Activated CD4-positive, alpha-beta memory T cell treated with anti-CD3 and anti-CD28 coated beads for 36 hours (primary cell): ENCODE data around the gene ISOC2. TPM values are rescaled to one million over a fixed set of nuclear protein-coding genes. Genes with fewer than 3 reads are reported as not detected.
"Not testable (repeated sequence)": the region's sequence is repeated elsewhere in the genome, so short reads cannot be mapped to it uniquely, and the experiment has no call there.

Experiments
- CTCF ChIA-PET: fragments of 350-600 bp; sonication (Branson Sonifier 250); formaldehyde crosslinking; loops from one replicate; lab custom pipeline; 2021; ENCODE audit warnings: antibody characterized with exemption, inconsistent platforms; lab: Charles Lee
- POLR2A ChIA-PET: fragments of 350-600 bp; sonication (Branson Sonifier 250); formaldehyde crosslinking; loops from one replicate; lab custom pipeline; 2021; ENCODE audit warnings: antibody characterized with exemption; lab: Charles Lee
- DNase-seq: peaks from one replicate; pipeline ENCODE4 v3.0.0-alpha.2; 2020
- H3K27ac Mint-ChIP-seq: one replicate; pipeline ENCODE4 v1.8.0; 2021; ENCODE audit warnings: mixed read lengths
- H3K27me3 Mint-ChIP-seq: one replicate; pipeline ENCODE4 v1.8.0; 2021; ENCODE audit warnings: mixed read lengths
- H3K36me3 Mint-ChIP-seq: one replicate; pipeline ENCODE4 v1.8.0; 2021; ENCODE audit warnings: mixed read lengths
- H3K4me1 Mint-ChIP-seq: one replicate; pipeline ENCODE4 v1.8.0; 2021; ENCODE audit warnings: low read depth, mixed read lengths
- H3K4me3 Mint-ChIP-seq: one replicate; pipeline ENCODE4 v1.8.0; 2021; ENCODE audit warnings: mild to moderate bottlenecking, mixed read lengths
- H3K9me3 Mint-ChIP-seq: one replicate; pipeline ENCODE4 v1.8.0; 2021; ENCODE audit warnings: mixed read lengths
- intact Hi-C: fragments of 100-400 bp; cut with micrococcal nuclease; formaldehyde crosslinking; loops from one replicate; pipeline ENCODE4 v1.15.1; 2023
- total RNA-seq, 2 experiments: library from RNA; stranded (reverse); gene quantifications; one replicate each; pipeline ENCODE4 v1.2.3, GENCODE V29; 2021

ISOC2 gene
- total RNA-seq, 2 experiments from 2014 or later, result 24.6 to 24.7 TPM

GRCh38 chr19:55452749-55453346 is 8.6 kb downstream of the ISOC2 start:
- H3K9me3 Mint-ChIP-seq, result no peaks in the 10 kb centered on the region
- peaks cover 7% of the 10 kb centered on the region for H3K4me1 Mint-ChIP-seq
- ChIA-PET CTCF (interaction anchor here (0.6 to 3.3 kb wide), 3 partner anchors 15 to 152 kb away, joined by 3 to 14 read pairs (median 12); no protein-coding TSS in a partner anchor), POLR2A (no interaction called here)
- peaks cover 4% of the 10 kb centered on the region for H3K36me3 Mint-ChIP-seq
- intact Hi-C loops, result no loop called here
- H3K27me3 Mint-ChIP-seq, result peaks cover 22% of the 10 kb centered on the region
- H3K4me3 Mint-ChIP-seq, result no peak overlapping the region
- H3K27ac Mint-ChIP-seq, result no peak overlapping the region
- peak; percentile 52 for DNase-seq

GRCh38 chr19:55451965-55452748 is 9.3 kb downstream of the ISOC2 start:
- Mint-ChIP-seq H3K4me1 (peaks cover 7% of the 10 kb centered on the region), H3K27me3 (peaks cover 22% of the 10 kb centered on the region), H3K4me3 (no peak overlapping the region), H3K36me3 (peaks cover 4% of the 10 kb centered on the region), H3K27ac (no peak overlapping the region), H3K9me3 (no peaks in the 10 kb centered on the region)
- intact Hi-C loops, result no loop called here
- no peak for DNase-seq
- CTCF ChIA-PET, result interaction anchor here (2.0 to 3.3 kb wide), 2 partner anchors 15 to 52 kb away, joined by 12 to 14 read pairs; no protein-coding TSS in a partner anchor
- POLR2A ChIA-PET, result interaction anchor here (0.7 kb wide), 1 partner anchor 197 kb away, joined by 3 read pairs; no protein-coding TSS in a partner anchor

- H3K27me3 Mint-ChIP-seq, result peaks cover 22% of the 10 kb centered on the region
- DNase-seq, result no peak
- peaks cover 7% of the 10 kb centered on the region for H3K4me1 Mint-ChIP-seq
Measured at GRCh38 chr19:55451163-55451964, 10.1 kb downstream of the ISOC2 start.

GRCh38 chr19:55449469-55449868 is 12.0 kb downstream of the ISOC2 start:
- Mint-ChIP-seq H3K4me1 (peaks cover 7% of the 10 kb centered on the region), H3K27ac (no peak overlapping the region), H3K9me3 (no peaks in the 10 kb centered on the region), H3K4me3 (no peak overlapping the region), H3K36me3 (no peaks in the 10 kb centered on the region), H3K27me3 (peaks cover 35% of the 10 kb centered on the region)
- no peak for DNase-seq
- ChIA-PET CTCF (interaction anchor here (1.2 kb wide), 1 partner anchor 18 kb away, joined by 3 read pairs; no protein-coding TSS in a partner anchor), POLR2A (no interaction called here)
- intact Hi-C loops, result no loop called here

More at GRCh38 chr19:55451163-55451964, 10.1 kb downstream of the ISOC2 start:
- Mint-ChIP-seq H3K4me3 (peak overlapping the region; percentile 31), H3K27ac (no peak overlapping the region), H3K9me3 (no peaks in the 10 kb centered on the region), H3K36me3 (peaks cover 4% of the 10 kb centered on the region)
- POLR2A ChIA-PET, result interaction anchor here (0.7 kb wide), 1 partner anchor 196 kb away, joined by 3 read pairs; no protein-coding TSS in a partner anchor
- intact Hi-C loops, result no loop called here
- CTCF ChIA-PET, result no interaction called here

GRCh38 chr19:55448175-55448490 is 13.3 kb downstream of the ISOC2 start:
- H3K36me3 Mint-ChIP-seq, H3K4me1 Mint-ChIP-seq, H3K9me3 Mint-ChIP-seq, CTCF ChIA-PET, POLR2A ChIA-PET, intact Hi-C loops, H3K27ac Mint-ChIP-seq, DNase-seq, H3K4me3 Mint-ChIP-seq: not testable (repeated sequence)
- H3K27me3 Mint-ChIP-seq, result peaks cover 41% of the 10 kb centered on the region

GRCh38 chr19:55447421-55448174 is 13.8 kb downstream of the ISOC2 start:
- Mint-ChIP-seq H3K4me1 (peaks cover 7% of the 10 kb centered on the region), H3K36me3 (no peaks in the 10 kb centered on the region), H3K27ac (no peak overlapping the region), H3K4me3 (no peak overlapping the region), H3K9me3 (no peaks in the 10 kb centered on the region), H3K27me3 (peaks cover 42% of the 10 kb centered on the region)
- intact Hi-C loops, result no loop called here
- ChIA-PET POLR2A (interaction anchor here (0.6 kb wide), 1 partner anchor 1280 kb away, joined by 3 read pairs; no protein-coding TSS in a partner anchor), CTCF (no interaction called here)
- no peak for DNase-seq

GRCh38 chr19:55446060-55446459 is 15.4 kb downstream of the ISOC2 start:
- CTCF ChIA-PET, result interaction anchor here (0.9 kb wide), 1 partner anchor 28 kb away, joined by 4 read pairs; no protein-coding TSS in a partner anchor

GRCh38 chr19:55444646-55445045 is 16.8 kb downstream of the ISOC2 start:
- POLR2A ChIA-PET, result no interaction called here
- H3K4me1 Mint-ChIP-seq, result peaks cover 14% of the 10 kb centered on the region
- no peak for DNase-seq
- CTCF ChIA-PET, result interaction anchor here (1.0 kb wide), 1 partner anchor 9 kb away, joined by 3 read pairs; no protein-coding TSS in a partner anchor
- H3K27me3 Mint-ChIP-seq, result peaks cover 50% of the 10 kb centered on the region
- no peak overlapping the region for H3K27ac Mint-ChIP-seq
- no peaks in the 10 kb centered on the region for H3K36me3 Mint-ChIP-seq
- intact Hi-C loops, result no loop called here
- no peak overlapping the region for H3K4me3 Mint-ChIP-seq
- H3K9me3 Mint-ChIP-seq, result no peaks in the 10 kb centered on the region

More at GRCh38 chr19:55446060-55446459, 15.4 kb downstream of the ISOC2 start:
- intact Hi-C loops, result no loop called here
- POLR2A ChIA-PET, result interaction anchor here (0.9 kb wide), 1 partner anchor 288 kb away, joined by 3 read pairs; the partner anchor contains the start of gene TNNI3
- no peak overlapping the region for H3K27ac Mint-ChIP-seq
- no peak for DNase-seq
- peaks cover 10% of the 10 kb centered on the region for H3K4me1 Mint-ChIP-seq
- H3K36me3 Mint-ChIP-seq, result no peaks in the 10 kb centered on the region
- H3K27me3 Mint-ChIP-seq, result peaks cover 46% of the 10 kb centered on the region
- no peaks in the 10 kb centered on the region for H3K9me3 Mint-ChIP-seq
- no peak overlapping the region for H3K4me3 Mint-ChIP-seq

- POLR2A ChIA-PET, result no interaction called here
- Mint-ChIP-seq H3K36me3 (no peaks in the 10 kb centered on the region), H3K9me3 (no peaks in the 10 kb centered on the region), H3K4me3 (no peak overlapping the region), H3K27ac (no peak overlapping the region), H3K4me1 (peaks cover 14% of the 10 kb centered on the region), H3K27me3 (peaks cover 56% of the 10 kb centered on the region)
- CTCF ChIA-PET, result no interaction called here
- no peak for DNase-seq
- intact Hi-C loops, result no loop called here
Measured at GRCh38 chr19:55443824-55444480, 17.5 kb downstream of the ISOC2 start.

GRCh38 chr19:55443045-55443823 is 18.2 kb downstream of the ISOC2 start, which contains the start of gene SHISA7:
SHISA7 (minus strand) TSS chr19:55443300; CDS start chr19:55442863, 437 bp downstream.
- peaks cover 64% of the 10 kb centered on the region for H3K27me3 Mint-ChIP-seq
- no peak within 1 kb of the TSS for H3K27ac Mint-ChIP-seq
- peaks cover 14% of the 10 kb centered on the region for H3K4me1 Mint-ChIP-seq
- intact Hi-C loops, result no loop called here
- no peak for DNase-seq
- no peaks in the 10 kb centered on the region for H3K9me3 Mint-ChIP-seq
- H3K36me3 Mint-ChIP-seq, result no peaks in the 10 kb centered on the region
- ChIA-PET POLR2A (no interaction called here), CTCF (no interaction called here)
- no peak within 1 kb of the TSS for H3K4me3 Mint-ChIP-seq
